Esophagus muscularis mucosa (tissue), 4 donors: ENCODE results near the gene ENOX1. TPM values are rescaled to one million over a fixed set of nuclear protein-coding genes. Genes with fewer than 3 reads are reported as not detected.

Experiments
- DNase-seq: peaks from one replicate; pipeline ENCODE4 v3.0.0-alpha.2; 2017; ENCODE audit errors: extremely low spot score
- H3K27ac ChIP-seq, 4 donors: fragments of 200-600 bp; sonication (generic); replicated peaks in 1 of 4; 1 replicate in 3 of 4; 2 replicates in 1 of 4; pipeline ENCODE4 v1.5.1; 2016 to 2019; ENCODE audit warnings: mild to moderate bottlenecking in 1 of 4
- H3K27me3 ChIP-seq, 4 donors: fragments of 200-600 bp; sonication (generic); one replicate each; pipeline versions ENCODE4 v1.5.1 to v1.6.0; 2016 to 2019
- H3K36me3 ChIP-seq, 4 donors: fragments of 200-600 bp; sonication (generic); one replicate each; pipeline ENCODE4 v1.5.1; 2016 to 2019
- H3K4me1 ChIP-seq, 4 donors: fragments of 200-600 bp; sonication (generic); one replicate each; pipeline ENCODE4 v1.5.1; 2016 to 2019
- H3K4me3 ChIP-seq, 4 donors: fragments of 200-600 bp; sonication (generic); 1 replicate in 2 of 4; 2 replicates in 2 of 4; pipeline ENCODE4 v1.5.1; 2016 to 2019; ENCODE audit warnings: mild to moderate bottlenecking in 4 of 4, moderate library complexity in 1 of 4
- H3K9me3 ChIP-seq, 4 donors: fragments of 200-600 bp; sonication (generic); 1 replicate in 3 of 4; 2 replicates in 1 of 4; pipeline ENCODE4 v1.5.1; 2016 to 2019
- EP300 ChIP-seq: sonication (generic); formaldehyde crosslinking; IDR thresholded peaks from one replicate; pipeline ENCODE4 v1.6.1; 2017; ENCODE audit warnings: antibody characterized with exemption
- POLR2A ChIP-seq: fragments of 450-650 bp; IDR thresholded peaks from one replicate; pipeline ENCODE4 v1.6.1; 2017; ENCODE audit warnings: antibody characterized with exemption, moderate library complexity, mild to moderate bottlenecking, low read depth
- POLR2AphosphoS5 ChIP-seq, 2 donors: sonication (generic); formaldehyde crosslinking; IDR thresholded peaks; one replicate each; pipeline ENCODE4 v1.6.1; 2017; ENCODE audit warnings: antibody characterized with exemption in 2 of 2
- WGBS: methylation state at CpG from one replicate; pipeline ENCODE4 v1.1.5; 2018; 5-methylcytosine and 5-hydroxymethylcytosine counted together
- intact Hi-C: fragments of 100-400 bp; cut with DNase I; formaldehyde crosslinking; loops from one replicate; pipeline ENCODE4 v1.15.1; 2023
- total RNA-seq, 4 donors: library from RNA; depleted of rRNA; stranded (reverse); fragments of >200 nt; gene quantifications; one replicate each; pipeline versions ENCODE4 v1.1.0 to v1.2.1, GENCODE V29; 2016
- TF ChIP-seq, protein P1 (sequence below), 3 experiments: fragments of 200-600 bp in 2 of 3; fragments of 450-650 bp in 1 of 3; sonication (generic) in 2 of 3; IDR thresholded peaks; one replicate each; pipeline ENCODE4 v1.5.1; 2017 to 2019; ENCODE audit warnings: antibody characterized with exemption in 3 of 3, mild to moderate bottlenecking in 2 of 3, moderate library complexity in 1 of 3

ENOX1 gene
- total RNA-seq, 4 donors from 2014 or later, result 9.3 to 14.1 (median 12.4) TPM

DNA sequence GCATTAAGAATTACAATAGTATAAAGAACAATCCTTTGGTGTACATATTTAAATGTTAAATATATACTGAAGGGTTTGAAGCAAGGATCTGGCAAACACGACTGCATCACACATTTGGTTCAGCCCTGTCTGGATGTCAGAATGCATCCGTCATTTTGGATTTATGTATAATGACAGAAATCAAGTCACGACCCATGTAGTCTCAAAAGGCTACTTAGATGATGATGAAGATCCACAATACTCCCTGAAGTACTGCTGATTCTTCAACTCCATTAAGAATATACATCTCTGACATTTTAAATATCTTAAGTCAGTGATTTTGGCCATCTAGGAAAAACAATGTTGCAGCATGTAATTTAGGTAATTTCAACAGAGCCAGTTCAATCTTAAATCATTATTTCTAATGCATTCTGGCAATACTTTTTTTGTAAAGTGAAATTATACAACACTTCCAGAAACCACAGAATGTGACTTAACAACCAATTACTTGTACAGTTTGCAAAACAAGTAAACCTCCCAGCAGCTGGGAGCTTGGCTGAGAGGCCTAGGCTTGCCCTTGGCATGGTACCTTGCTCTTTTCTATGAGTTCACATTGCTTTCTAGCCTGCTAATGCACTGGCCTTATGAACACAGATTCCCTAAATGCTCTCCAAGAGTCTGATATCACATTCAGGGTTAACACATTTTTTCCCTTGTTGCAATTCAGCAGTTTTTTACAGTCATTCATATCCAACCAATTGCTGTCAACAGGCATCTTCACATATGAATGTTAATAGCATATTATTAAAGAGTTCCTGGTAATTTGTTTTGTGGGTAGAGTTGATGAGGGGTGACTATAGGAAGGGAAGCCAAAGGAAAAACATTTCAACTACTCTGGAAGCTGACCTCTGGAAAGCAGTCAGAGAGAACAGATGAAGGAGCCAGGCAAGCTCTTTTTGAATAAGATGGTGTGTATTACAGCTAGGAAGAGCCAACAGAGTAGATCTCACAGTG is 175.2 kb downstream of the ENOX1 start:
- no peak for DNase-seq
- TF ChIP-seq, protein P1, sequence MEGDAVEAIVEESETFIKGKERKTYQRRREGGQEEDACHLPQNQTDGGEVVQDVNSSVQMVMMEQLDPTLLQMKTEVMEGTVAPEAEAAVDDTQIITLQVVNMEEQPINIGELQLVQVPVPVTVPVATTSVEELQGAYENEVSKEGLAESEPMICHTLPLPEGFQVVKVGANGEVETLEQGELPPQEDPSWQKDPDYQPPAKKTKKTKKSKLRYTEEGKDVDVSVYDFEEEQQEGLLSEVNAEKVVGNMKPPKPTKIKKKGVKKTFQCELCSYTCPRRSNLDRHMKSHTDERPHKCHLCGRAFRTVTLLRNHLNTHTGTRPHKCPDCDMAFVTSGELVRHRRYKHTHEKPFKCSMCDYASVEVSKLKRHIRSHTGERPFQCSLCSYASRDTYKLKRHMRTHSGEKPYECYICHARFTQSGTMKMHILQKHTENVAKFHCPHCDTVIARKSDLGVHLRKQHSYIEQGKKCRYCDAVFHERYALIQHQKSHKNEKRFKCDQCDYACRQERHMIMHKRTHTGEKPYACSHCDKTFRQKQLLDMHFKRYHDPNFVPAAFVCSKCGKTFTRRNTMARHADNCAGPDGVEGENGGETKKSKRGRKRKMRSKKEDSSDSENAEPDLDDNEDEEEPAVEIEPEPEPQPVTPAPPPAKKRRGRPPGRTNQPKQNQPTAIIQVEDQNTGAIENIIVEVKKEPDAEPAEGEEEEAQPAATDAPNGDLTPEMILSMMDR (IDR thresholded peaks at IDR 0.05), result no peak
- no peak for TF ChIP-seq EP300
- no peak for TF ChIP-seq POLR2AphosphoS5 (IDR thresholded peaks at IDR 0.05)
- TF ChIP-seq POLR2A, result no peak
- no peaks in the 10 kb centered on the region for H3K9me3 ChIP-seq
- no peaks in the 10 kb centered on the region for H3K36me3 ChIP-seq
- H3K4me3 ChIP-seq, result no peak overlapping the region
- no peaks in the 10 kb centered on the region for H3K27me3 ChIP-seq
- whole genome bisulfite sequencing, result 96% methylated on average over 3 of the region's 3 CpGs
- intact Hi-C loops, result no loop called here
- peak overlapping the region in 1 of 4 donors; percentile 15 for H3K27ac ChIP-seq
- peaks cover 15 to 33% (median 28%) of the 10 kb centered on the region in 4 donors for H3K4me1 ChIP-seq

DNA sequence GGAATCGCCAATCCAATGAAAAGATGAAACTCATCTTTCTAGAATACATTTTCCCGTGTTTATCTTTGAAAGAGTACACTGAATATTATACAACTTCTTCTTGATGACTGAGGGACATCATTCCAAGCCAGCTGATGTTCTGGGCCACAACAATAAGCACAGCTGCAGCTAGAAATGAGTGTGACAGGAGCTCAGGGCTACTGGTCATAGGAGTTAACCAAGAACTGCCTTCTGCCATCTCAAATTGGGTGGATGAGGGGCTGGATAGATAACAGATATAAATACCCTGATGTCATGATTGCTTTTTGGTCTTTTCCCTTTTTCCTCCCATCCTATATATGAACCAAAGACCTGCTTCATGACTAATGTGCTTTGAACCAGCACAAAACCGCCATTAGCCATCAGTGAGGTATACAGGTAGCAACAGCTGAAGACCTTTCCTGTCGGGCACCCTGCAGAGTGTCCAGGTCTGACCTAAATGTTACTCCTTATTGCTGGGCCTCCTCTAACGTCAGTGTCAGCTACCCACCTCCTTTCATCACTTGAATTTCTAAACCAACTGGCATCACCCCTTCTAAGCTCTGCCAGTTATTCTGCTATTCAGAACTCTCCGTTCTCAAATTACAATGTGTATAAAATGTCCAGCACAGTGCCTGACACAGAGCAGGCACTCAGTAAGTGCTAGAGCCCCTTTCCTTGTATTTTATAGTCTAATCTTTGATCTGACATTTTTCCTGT is 178.2 kb downstream of the ENOX1 start:
- Histone ChIP-seq H3K27me3 (no peaks in the 10 kb centered on the region), H3K4me3 (no peak overlapping the region), H3K27ac (peak overlapping the region in 1 of 4 donors; percentile 39), H3K36me3 (no peaks in the 10 kb centered on the region), H3K4me1 (peaks cover 15 to 31% (median 26%) of the 10 kb centered on the region in 4 donors), H3K9me3 (peaks cover 0 to 15% (median 11%) of the 10 kb centered on the region in 4 donors)
- intact Hi-C loops, result no loop called here
- no peak for TF ChIP-seq POLR2A
- TF ChIP-seq, protein P1 (IDR thresholded peaks at IDR 0.05), result no peak
- WGBS, result 70% methylated on average over 6 of the region's 6 CpGs
- peak; percentile 86 for DNase-seq

DNA sequence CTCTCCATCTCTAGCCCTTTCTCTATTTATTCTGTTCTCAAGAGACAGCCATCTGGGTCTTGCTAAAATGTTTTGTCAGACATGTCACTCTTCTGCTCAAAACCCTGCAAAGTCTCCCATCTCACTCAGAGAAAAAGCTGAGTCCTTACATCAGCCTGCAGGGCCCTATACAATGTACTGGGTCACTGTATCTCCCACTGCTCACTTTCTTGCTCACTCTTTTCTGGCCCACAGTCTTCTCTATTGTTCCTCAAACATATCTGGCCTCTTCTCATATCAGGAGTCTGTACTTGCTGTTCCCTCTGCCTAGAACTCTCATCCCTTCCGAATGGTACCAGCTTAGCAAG is 189.2 kb downstream of the ENOX1 start:
- no peak overlapping the region for H3K27ac ChIP-seq
- 95% methylated on average over 1 of the region's 1 CpG for WGBS
- peaks cover 0 to 4% (median 0%) of the 10 kb centered on the region in 4 donors for H3K9me3 ChIP-seq
- intact Hi-C loops, result no loop called here
- TF ChIP-seq, protein P1 (IDR thresholded peaks at IDR 0.05), result no peak
- TF ChIP-seq POLR2AphosphoS5 (IDR thresholded peaks at IDR 0.05), result no peak
- no peak for TF ChIP-seq POLR2A
- TF ChIP-seq EP300, result no peak
- H3K4me1 ChIP-seq, result peaks cover 0 to 15% (median 3%) of the 10 kb centered on the region in 4 donors
- DNase-seq, result no peak
- no peaks in the 10 kb centered on the region for H3K27me3 ChIP-seq
- no peaks in the 10 kb centered on the region for H3K36me3 ChIP-seq
- H3K4me3 ChIP-seq, result no peak overlapping the region

DNA sequence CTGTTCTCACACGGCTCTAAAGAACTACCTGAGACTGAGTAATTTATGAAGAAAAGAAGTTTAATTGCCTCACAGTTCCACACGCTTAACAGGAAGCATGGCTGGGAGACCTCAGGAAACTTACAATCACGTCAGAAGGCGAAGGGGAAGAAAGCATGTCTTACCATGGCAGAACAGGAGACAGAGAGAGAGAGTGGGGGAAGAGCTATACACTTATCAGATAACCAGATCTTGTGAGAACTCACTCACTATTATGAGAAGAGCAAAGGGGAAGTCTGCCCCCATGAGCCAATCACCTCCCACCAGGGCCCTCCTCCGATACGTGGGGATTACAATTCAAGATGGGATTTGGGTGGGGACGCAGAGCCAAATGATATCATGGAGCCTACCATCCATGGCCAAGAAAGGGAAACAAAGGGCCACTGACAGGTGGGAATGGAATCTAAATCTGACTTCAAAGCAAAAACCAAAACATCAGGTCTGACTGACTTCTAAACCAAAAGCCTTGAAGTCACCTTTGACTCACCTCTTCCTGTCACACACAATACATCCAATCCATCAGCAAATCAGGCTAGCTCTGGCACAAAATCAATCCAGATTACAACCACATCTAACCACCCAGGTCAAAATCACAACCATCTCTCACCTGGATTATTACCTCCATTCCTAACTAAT is 189.7 kb downstream of the ENOX1 start:
- intact Hi-C loops, result no loop called here
- TF ChIP-seq EP300 (no peak), POLR2AphosphoS5 (IDR thresholded peaks at IDR 0.05) (no peak), POLR2A (no peak)
- TF ChIP-seq, protein P1 (IDR thresholded peaks at IDR 0.05), result no peak
- DNase-seq, result no peak
- 88% methylated on average over 7 of the region's 7 CpGs for WGBS
- Histone ChIP-seq H3K27me3 (no peaks in the 10 kb centered on the region), H3K4me3 (no peak overlapping the region), H3K27ac (no peak overlapping the region), H3K4me1 (peaks cover 0 to 15% (median 3%) of the 10 kb centered on the region in 4 donors), H3K9me3 (peaks cover 0 to 4% (median 0%) of the 10 kb centered on the region in 4 donors), H3K36me3 (no peaks in the 10 kb centered on the region)
